ENCODE results near the gene CORO6.

DNA sequence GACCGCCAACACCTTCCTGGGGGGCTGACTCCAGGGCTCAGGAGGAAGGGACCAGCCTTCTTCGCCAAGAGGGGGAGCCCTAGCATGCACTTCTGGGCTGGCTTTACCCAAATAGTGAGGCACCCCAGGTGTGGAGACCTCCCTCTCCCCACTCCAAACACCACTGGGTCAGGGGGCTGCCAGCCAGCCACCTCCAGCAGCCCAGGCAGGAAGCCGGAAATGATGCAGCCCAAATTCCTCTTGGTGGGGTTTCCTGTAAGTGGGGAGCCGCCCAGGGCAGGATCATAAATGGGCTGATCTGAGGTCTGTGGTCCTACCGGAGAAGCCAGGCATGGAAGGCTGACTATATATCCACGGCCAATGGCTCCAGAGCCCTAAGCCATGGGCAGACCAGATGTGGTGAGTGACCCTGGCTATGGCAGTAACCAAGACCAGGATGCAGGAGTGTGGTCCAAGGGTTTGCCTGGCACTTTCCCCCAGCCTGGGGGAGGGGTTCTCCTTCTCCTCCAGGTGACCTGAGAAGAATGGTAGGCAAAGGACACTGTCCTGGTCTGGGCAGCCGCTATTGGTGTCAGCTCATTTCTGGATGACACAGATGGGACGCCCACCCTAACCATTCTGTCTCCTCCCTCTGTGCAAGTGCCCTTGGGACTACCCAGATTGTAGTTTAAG is 37.5 kb downstream of the CORO6 start:
- TF ChIP-seq, protein P1, sequence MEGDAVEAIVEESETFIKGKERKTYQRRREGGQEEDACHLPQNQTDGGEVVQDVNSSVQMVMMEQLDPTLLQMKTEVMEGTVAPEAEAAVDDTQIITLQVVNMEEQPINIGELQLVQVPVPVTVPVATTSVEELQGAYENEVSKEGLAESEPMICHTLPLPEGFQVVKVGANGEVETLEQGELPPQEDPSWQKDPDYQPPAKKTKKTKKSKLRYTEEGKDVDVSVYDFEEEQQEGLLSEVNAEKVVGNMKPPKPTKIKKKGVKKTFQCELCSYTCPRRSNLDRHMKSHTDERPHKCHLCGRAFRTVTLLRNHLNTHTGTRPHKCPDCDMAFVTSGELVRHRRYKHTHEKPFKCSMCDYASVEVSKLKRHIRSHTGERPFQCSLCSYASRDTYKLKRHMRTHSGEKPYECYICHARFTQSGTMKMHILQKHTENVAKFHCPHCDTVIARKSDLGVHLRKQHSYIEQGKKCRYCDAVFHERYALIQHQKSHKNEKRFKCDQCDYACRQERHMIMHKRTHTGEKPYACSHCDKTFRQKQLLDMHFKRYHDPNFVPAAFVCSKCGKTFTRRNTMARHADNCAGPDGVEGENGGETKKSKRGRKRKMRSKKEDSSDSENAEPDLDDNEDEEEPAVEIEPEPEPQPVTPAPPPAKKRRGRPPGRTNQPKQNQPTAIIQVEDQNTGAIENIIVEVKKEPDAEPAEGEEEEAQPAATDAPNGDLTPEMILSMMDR (IDR thresholded peaks at IDR 0.05), result no peak
- TF ChIP-seq POLR2A (IDR thresholded peaks at IDR 0.05), result no peak
